ENCODE results near the gene WDR90. TPM values are rescaled to one million over a fixed set of nuclear protein-coding genes. Genes with fewer than 3 reads are reported as not detected.

WDR90 gene
- total RNA-seq, 1 experiment from 2014 or later, result 57.8 TPM

- TF ChIP-seq CTCF (IDR thresholded peaks at IDR 0.05; ENCODE audit: insufficient read depth in 1 of 2, low read depth in 1 of 2, low read length in 1 of 2, severe bottlenecking in 1 of 2, unreplicated experiment in 1 of 2), result no peak
- H3K27me3 ChIP-seq (replicated peaks; ENCODE audit: control insufficient read depth, insufficient read depth, low read length), result no peaks in the 10 kb centered on the region
- H3K9me3 ChIP-seq, result no peaks in the 10 kb centered on the region
- no TSS peak for BruUV-seq (replicated peaks)
- H3K4me3 ChIP-seq (ENCODE audit: low read depth, low read length), result no peak overlapping the region
- ChIA-PET POLR2A (no interaction called here), CTCF (no interaction called here)
- H3K4me3 Mint-ChIP-seq (ENCODE audit: unreplicated experiment), result no peak overlapping the region
- no peaks in the 10 kb centered on the region for H3K27me3 Mint-ChIP-seq (ENCODE audit: insufficient read depth, unreplicated experiment)
- no peaks in the 10 kb centered on the region for H3K9me3 Mint-ChIP-seq (ENCODE audit: unreplicated experiment)
- peaks cover 9% of the 10 kb centered on the region for H3K36me3 Mint-ChIP-seq (ENCODE audit: insufficient read depth, unreplicated experiment)
- H3K36me3 ChIP-seq (ENCODE audit: control insufficient read depth, insufficient read depth, low read length), result no peaks in the 10 kb centered on the region
- intact Hi-C loops (cut with micrococcal nuclease; ENCODE audit: unreplicated experiment), result no loop called here
- no peaks in the 10 kb centered on the region for H3K4me1 ChIP-seq
- no peak for DNase-seq
- no peaks in the 10 kb centered on the region for H3K4me1 Mint-ChIP-seq (ENCODE audit: low read depth, unreplicated experiment)
- no peak overlapping the region for H3K27ac Mint-ChIP-seq (ENCODE audit: unreplicated experiment)
Measured at GRCh38 chr16:606656-607307, 42.4 kb upstream of the WDR90 start.

- no peaks in the 10 kb centered on the region for H3K36me3 ChIP-seq (ENCODE audit: control insufficient read depth, insufficient read depth, low read length)
- intact Hi-C loops (cut with micrococcal nuclease; ENCODE audit: unreplicated experiment), result no loop called here
- H3K4me1 ChIP-seq, result no peaks in the 10 kb centered on the region
- no peaks in the 10 kb centered on the region for H3K9me3 ChIP-seq
- no TSS peak for BruUV-seq (replicated peaks)
- ChIA-PET POLR2A (no interaction called here), CTCF (no interaction called here)
- no peaks in the 10 kb centered on the region for H3K4me1 Mint-ChIP-seq (ENCODE audit: low read depth, unreplicated experiment)
- no peaks in the 10 kb centered on the region for H3K27me3 ChIP-seq (replicated peaks; ENCODE audit: control insufficient read depth, insufficient read depth, low read length)
- DNase-seq, result no peak
- no peaks in the 10 kb centered on the region for H3K27me3 Mint-ChIP-seq (ENCODE audit: insufficient read depth, unreplicated experiment)
- H3K4me3 Mint-ChIP-seq (ENCODE audit: unreplicated experiment), result no peak overlapping the region
- H3K36me3 Mint-ChIP-seq (ENCODE audit: insufficient read depth, unreplicated experiment), result peaks cover 9% of the 10 kb centered on the region
- H3K4me3 ChIP-seq (ENCODE audit: low read depth, low read length), result no peak overlapping the region
- H3K27ac Mint-ChIP-seq (ENCODE audit: unreplicated experiment), result no peak overlapping the region
- no peaks in the 10 kb centered on the region for H3K9me3 Mint-ChIP-seq (ENCODE audit: unreplicated experiment)
- no peak for TF ChIP-seq CTCF (IDR thresholded peaks at IDR 0.05; ENCODE audit: insufficient read depth in 1 of 2, low read depth in 1 of 2, low read length in 1 of 2, severe bottlenecking in 1 of 2, unreplicated experiment in 1 of 2)
Measured at GRCh38 chr16:608019-608418, 41.1 kb upstream of the WDR90 start.

- POLR2A ChIA-PET, result no interaction called here
- intact Hi-C loops (cut with micrococcal nuclease; ENCODE audit: unreplicated experiment), result no loop called here
- no peaks in the 10 kb centered on the region for H3K4me1 ChIP-seq
- no peaks in the 10 kb centered on the region for H3K9me3 ChIP-seq
- H3K27me3 Mint-ChIP-seq (ENCODE audit: insufficient read depth, unreplicated experiment), result no peaks in the 10 kb centered on the region
- H3K36me3 Mint-ChIP-seq (ENCODE audit: insufficient read depth, unreplicated experiment), result peaks cover 8% of the 10 kb centered on the region
- no peaks in the 10 kb centered on the region for H3K9me3 Mint-ChIP-seq (ENCODE audit: unreplicated experiment)
- no peak overlapping the region for H3K4me3 ChIP-seq (ENCODE audit: low read depth, low read length)
- no peak for DNase-seq
- no peaks in the 10 kb centered on the region; the same call in 1 of the 2 replicates for H3K36me3 ChIP-seq (ENCODE audit: control insufficient read depth, insufficient read depth, low read length)
- no peak overlapping the region for H3K27ac Mint-ChIP-seq (ENCODE audit: unreplicated experiment)
- TF ChIP-seq CTCF (IDR thresholded peaks at IDR 0.05; ENCODE audit: insufficient read depth in 1 of 2, low read depth in 1 of 2, low read length in 1 of 2, severe bottlenecking in 1 of 2, unreplicated experiment in 1 of 2), result no peak
- H3K27me3 ChIP-seq (replicated peaks; ENCODE audit: control insufficient read depth, insufficient read depth, low read length), result no peaks in the 10 kb centered on the region
- CTCF ChIA-PET, result no interaction called here
- H3K4me1 Mint-ChIP-seq (ENCODE audit: low read depth, unreplicated experiment), result no peaks in the 10 kb centered on the region
- no TSS peak for BruUV-seq (replicated peaks)
- H3K4me3 Mint-ChIP-seq (ENCODE audit: unreplicated experiment), result no peak overlapping the region
Measured at GRCh38 chr16:609316-609715, 39.8 kb upstream of the WDR90 start.

Data from Caco-2 (cell line).